Panc1 (cell line): Measurements from ENCODE around the gene TNPO1. TPM values are rescaled to one million over a fixed set of nuclear protein-coding genes. Genes with fewer than 3 reads are reported as not detected.

Experiments
- ATAC-seq: fragments of 200-7000 bp; cut with Tn5 transposase; 2 replicates; pipeline ENCODE4 v1.9.1; 2020; ENCODE audit warnings: mild to moderate bottlenecking, moderate library complexity
- BruUV-seq: library from RNA; stranded (reverse); fragments of 400-500 nt; replicated peaks from 2 replicates; lab custom pipeline; 2021; lab: Mats Ljungman, UMichigan
- CTCF ChIA-PET: fragments of 300-600 bp; sonication (Branson Sonifier 250); formaldehyde crosslinking; loops from one replicate; lab custom pipeline; 2022; ENCODE audit warnings: antibody characterized with exemption; lab: Charles Lee
- POLR2A ChIA-PET: fragments of 300-600 bp; sonication (Branson Sonifier 250); formaldehyde crosslinking; loops from one replicate; lab custom pipeline; 2022; ENCODE audit warnings: antibody characterized with exemption; lab: Charles Lee
- DNase-seq: peaks from one replicate; pipeline ENCODE4 v3.0.0-alpha.2; 2010; ENCODE audit warnings: low read depth, low spot score
- H3K27ac ChIP-seq: 2 replicates; pipeline ENCODE4 v1.5.1; 2011; ENCODE audit warnings: mild to moderate bottlenecking, low read length, inconsistent platforms
- H3K27me3 ChIP-seq: fragments of 200-500 bp; sonication (Bioruptor generic); 2 replicates; pipeline ENCODE4 v1.6.0; 2014; ENCODE audit warnings: low read length, inconsistent platforms; ENCODE audit not compliant: control insufficient read depth, insufficient read depth
- H3K36me3 ChIP-seq: fragments of 200-500 bp; sonication (Bioruptor generic); 2 replicates; pipeline ENCODE4 v1.5.1; 2014; ENCODE audit warnings: inconsistent platforms, mild to moderate bottlenecking, low read length, moderate library complexity; ENCODE audit not compliant: control insufficient read depth, insufficient read depth
- H3K4me1 ChIP-seq: 2 replicates; pipeline ENCODE4 v1.5.1; 2011; ENCODE audit warnings: inconsistent platforms, mild to moderate bottlenecking, low read length, moderate library complexity; ENCODE audit not compliant: control insufficient read depth, insufficient read depth
- H3K4me3 ChIP-seq, 2 experiments: 2 replicates each; pipeline ENCODE4 v1.5.1; 2011 to 2012; ENCODE audit warnings: low read depth in 2 of 2, low read length in 2 of 2, mild to moderate bottlenecking in 2 of 2, inconsistent platforms in 1 of 2, moderate library complexity in 1 of 2
- H3K9me3 ChIP-seq: fragments of 200-500 bp; sonication (Bioruptor generic); 2 replicates; pipeline ENCODE4 v1.5.1; 2014; ENCODE audit warnings: low read depth, mild to moderate bottlenecking, inconsistent platforms, low read length, moderate library complexity; ENCODE audit not compliant: control insufficient read depth, insufficient read depth
- CTCF ChIP-seq: fragments of 450-650 bp; IDR thresholded peaks from 2 replicates; pipeline ENCODE4 v1.5.1; 2017; ENCODE audit warnings: mild to moderate bottlenecking
- POLR2AphosphoS5 ChIP-seq: IDR thresholded peaks from 2 replicates; pipeline ENCODE4 v1.6.1; 2012; ENCODE audit warnings: mild to moderate bottlenecking, low read depth, low read length, moderate library complexity
- REST ChIP-seq, 2 experiments: IDR thresholded peaks; 2 replicates each; pipeline ENCODE4 v1.6.1; 2011 to 2012; ENCODE audit warnings: low read depth in 2 of 2, control low read depth in 1 of 2, low read length in 1 of 2, mild to moderate bottlenecking in 1 of 2, moderate library complexity in 1 of 2; ENCODE audit not compliant: insufficient read depth in 1 of 2
- SIN3A ChIP-seq: IDR thresholded peaks from 2 replicates; pipeline ENCODE4 v1.6.1; 2012; ENCODE audit warnings: low read depth, mild to moderate bottlenecking, low read length, moderate library complexity, borderline replicate concordance; ENCODE audit not compliant: insufficient read depth
- TCF7L2 ChIP-seq: IDR thresholded peaks from 2 replicates; pipeline ENCODE4 v1.6.1; 2011; ENCODE audit warnings: mild to moderate bottlenecking, low read depth, low read length, inconsistent platforms
- in situ Hi-C: cut with HindIII; loops from 2 replicates; pipeline ENCODE4 v1.10.0; 2016; ENCODE audit warnings: low sequenced_read_pairs, low pct_unique_long_range_greater_than_20kb
- intact Hi-C: fragments of 100-400 bp; cut with micrococcal nuclease; formaldehyde crosslinking; loops from one replicate; pipeline ENCODE4 v1.10.0; 2022; ENCODE audit not compliant: unreplicated experiment
- total RNA-seq: library from RNA; stranded (reverse); gene quantifications from one replicate; pipeline ENCODE4 v1.2.1, GENCODE V29; 2021; ENCODE audit not compliant: unreplicated experiment

Gene TNPO1
- total RNA-seq, 1 experiment from 2014 or later = 169 TPM

GRCh38 chr5:72835633-72836032, 19.2 kb downstream of the TNPO1 start:
- in situ Hi-C loops (no loop called here), intact Hi-C loops (no loop called here)
- ChIA-PET CTCF (no interaction called here), POLR2A (interaction anchor here (0.6 kb wide), 1 partner anchor 347 kb away, joined by 4 read pairs; no protein-coding TSS in a partner anchor)
- Histone ChIP-seq H3K27me3 (no peaks in the 10 kb centered on the region), H3K4me3 (no peak overlapping the region), H3K27ac (no peak overlapping the region), H3K9me3 (no peaks in the 10 kb centered on the region), H3K4me1 (peaks cover 6% of the 10 kb centered on the region; the same call in 1 of the 2 replicates), H3K36me3 (no peaks in the 10 kb centered on the region)
- BruUV-seq = no TSS peak
- TF ChIP-seq TCF7L2 (no peak), POLR2AphosphoS5 (no peak), SIN3A (no peak), REST (IDR thresholded peaks at IDR 0.05; ENCODE audit: insufficient read depth in 1 of 2, low read depth in 2 of 2, low read length in 1 of 2) (no peak), CTCF (no peak)
- no peak for ATAC-seq
- no peak for DNase-seq

GRCh38 chr5:72836810-72837209, 20.3 kb downstream of the TNPO1 start:
- Histone ChIP-seq H3K4me1 (peaks cover 9% of the 10 kb centered on the region; the same call in 1 of the 2 replicates), H3K4me3 (no peak overlapping the region), H3K27me3 (no peaks in the 10 kb centered on the region), H3K9me3 (no peaks in the 10 kb centered on the region), H3K36me3 (no peaks in the 10 kb centered on the region), H3K27ac (no peak overlapping the region)
- DNase-seq = no peak
- CTCF ChIA-PET = no interaction called here
- ATAC-seq = no peak
- TF ChIP-seq TCF7L2 = no peak
- no peak for TF ChIP-seq POLR2AphosphoS5
- no peak for TF ChIP-seq CTCF
- no peak for TF ChIP-seq REST (IDR thresholded peaks at IDR 0.05; ENCODE audit: insufficient read depth in 1 of 2, low read depth in 2 of 2, low read length in 1 of 2)
- no peak for TF ChIP-seq SIN3A
- BruUV-seq = no TSS peak
- intact Hi-C loops (no loop called here), in situ Hi-C loops (no loop called here)
- POLR2A ChIA-PET = no interaction called here
